HPDE6-E6E7 (cell line): ENCODE data around the gene GREB1.

Source experiments
- DNase-seq: peaks from one replicate; pipeline ENCODE4 v3.0.0; 2011; ENCODE audit warnings: missing footprints; ENCODE audit errors: extremely low spot score

GREB1 gene

GRCh38 chr2:11661891-11662435, 128.1 kb downstream of the GREB1 start:
- DNase-seq: no peak

GRCh38 chr2:11662882-11663281, 129.0 kb downstream of the GREB1 start:
- DNase-seq: no peak

- DNase-seq: no peak
Measured at GRCh38 chr2:11663427-11663826, 129.6 kb downstream of the GREB1 start.

GRCh38 chr2:11665028-11665427, 131.2 kb downstream of the GREB1 start:
- no peak for DNase-seq

GRCh38 chr2:11665510-11666362, 131.9 kb downstream of the GREB1 start:
- no peak for DNase-seq

GRCh38 chr2:11667194-11667593, 133.3 kb downstream of the GREB1 start:
- DNase-seq: no peak

- DNase-seq: no peak
Measured at GRCh38 chr2:11667866-11668637, 134.2 kb downstream of the GREB1 start.

GRCh38 chr2:11669454-11670291, 135.8 kb downstream of the GREB1 start, which contains the start of gene NTSR2:
Gene NTSR2, minus strand, starts transcription at chr2:11670195. Its CDS starts 66 bp downstream, at chr2:11670129.
- DNase-seq: no peak

- no peak for DNase-seq
Measured at GRCh38 chr2:11672407-11672806, 138.6 kb downstream of the GREB1 start.

- DNase-seq: no peak
Measured at GRCh38 chr2:11674983-11675382, 141.1 kb downstream of the GREB1 start.

- DNase-seq: no peak
Measured at GRCh38 chr2:11675423-11676112, 141.7 kb downstream of the GREB1 start.

GRCh38 chr2:11676640-11677039, 142.8 kb downstream of the GREB1 start:
- no peak for DNase-seq

GRCh38 chr2:11677136-11678055, 143.6 kb downstream of the GREB1 start:
- no peak for DNase-seq

GRCh38 chr2:11678306-11678960, 144.6 kb downstream of the GREB1 start:
- DNase-seq: no peak

- no peak for DNase-seq
Measured at GRCh38 chr2:11679016-11679415, 145.2 kb downstream of the GREB1 start.

- no peak for DNase-seq
Measured at GRCh38 chr2:11679486-11680181, 145.8 kb downstream of the GREB1 start.

GRCh38 chr2:11680182-11680900, 146.5 kb downstream of the GREB1 start:
- no peak for DNase-seq
